ENCODE data around the gene ZNF800.
A peak's percentile ranks its signal among the peaks of the same experiment; 100 is the strongest.

- TF ChIP-seq ZNF48 (tag by site-specific recombination; IDR thresholded peaks at IDR 0.05) (no peak), CTCF (tag by site-specific recombination; IDR thresholded peaks at IDR 0.05) (no peak), BCL11B (tag by site-specific recombination; IDR thresholded peaks at IDR 0.05; ENCODE audit: low read depth) (no peak), ZNF146 (tag by site-specific recombination; IDR thresholded peaks at IDR 0.05) (no peak), ZNF184 (tag by site-specific recombination; IDR thresholded peaks at IDR 0.05) (no peak), SP2 (tag by site-specific recombination; IDR thresholded peaks at IDR 0.05) (no peak), ZNF610 (tag by site-specific recombination; IDR thresholded peaks at IDR 0.05; ENCODE audit: borderline replicate concordance) (no peak), ZNF560 (tag by site-specific recombination; IDR thresholded peaks at IDR 0.05; ENCODE audit: borderline replicate concordance) (no peak), ZNF239 (tag by site-specific recombination; IDR thresholded peaks at IDR 0.05) (no peak), ZNF776 (tag by site-specific recombination; IDR thresholded peaks at IDR 0.05; ENCODE audit: borderline replicate concordance) (no peak), PRDM1 (tag by site-specific recombination; IDR thresholded peaks at IDR 0.05) (peak; percentile 52; the same call in 1 of the 2 replicates), ZBTB21 (tag by site-specific recombination; IDR thresholded peaks at IDR 0.05) (no peak)
Observed at GRCh38 chr7:127390817-127391590, 1.5 kb downstream of the ZNF800 start.

All from HEK293 (cell line).